ENCODE data around the gene GBE1.

GBE1 gene

GRCh38 chr3:81699536-81700320 lies 61.7 kb downstream of the GBE1 start:
- DNase-seq (ENCODE audit: low spot score), result peak; percentile 14

- DNase-seq (ENCODE audit: low spot score), result no peak
Measured at GRCh38 chr3:81696090-81696489, 65.4 kb downstream of the GBE1 start.

GRCh38 chr3:81695302-81695701 lies 66.1 kb downstream of the GBE1 start:
- no peak for DNase-seq (ENCODE audit: low spot score)

- no peak for DNase-seq (ENCODE audit: low spot score)
Measured at GRCh38 chr3:81694662-81695061, 66.8 kb downstream of the GBE1 start.

- DNase-seq (ENCODE audit: low spot score), result no peak
Measured at GRCh38 chr3:81692766-81693165, 68.7 kb downstream of the GBE1 start.

- DNase-seq (ENCODE audit: low spot score), result no peak
Measured at GRCh38 chr3:81689617-81690016, 71.8 kb downstream of the GBE1 start.

GRCh38 chr3:81684751-81685395 lies 76.6 kb downstream of the GBE1 start:
- DNase-seq (ENCODE audit: low spot score), result no peak

- no peak for DNase-seq (ENCODE audit: low spot score)
Measured at GRCh38 chr3:81676706-81677456, 84.6 kb downstream of the GBE1 start.

GRCh38 chr3:81674690-81675089 lies 86.8 kb downstream of the GBE1 start:
- DNase-seq (ENCODE audit: low spot score), result no peak

- no peak for DNase-seq (ENCODE audit: low spot score)
Measured at GRCh38 chr3:81668283-81668682, 93.2 kb downstream of the GBE1 start.

GRCh38 chr3:81666502-81667121 lies 94.8 kb downstream of the GBE1 start:
- DNase-seq (ENCODE audit: low spot score), result peak; percentile 10

- DNase-seq (ENCODE audit: low spot score), result no peak
Measured at GRCh38 chr3:81663114-81663513, 98.3 kb downstream of the GBE1 start.

- DNase-seq (ENCODE audit: low spot score), result no peak
Measured at GRCh38 chr3:81660036-81660435, 101.4 kb downstream of the GBE1 start.

- DNase-seq (ENCODE audit: low spot score), result no peak
Measured at GRCh38 chr3:81658322-81658997, 103.0 kb downstream of the GBE1 start.

GRCh38 chr3:81651139-81651538 lies 110.3 kb downstream of the GBE1 start:
- peak; percentile 17 for DNase-seq (ENCODE audit: low spot score)

- no peak for DNase-seq (ENCODE audit: low spot score)
Measured at GRCh38 chr3:81650187-81650586, 111.3 kb downstream of the GBE1 start.

GRCh38 chr3:81645248-81645647 lies 116.2 kb downstream of the GBE1 start:
- no peak for DNase-seq (ENCODE audit: low spot score)

GRCh38 chr3:81643721-81644120 lies 117.7 kb downstream of the GBE1 start:
- DNase-seq (ENCODE audit: low spot score), result no peak

- DNase-seq (ENCODE audit: low spot score), result no peak
Measured at GRCh38 chr3:81638480-81638879, 123.0 kb downstream of the GBE1 start.

- no peak for DNase-seq (ENCODE audit: low spot score)
Measured at GRCh38 chr3:81632659-81633058, 128.8 kb downstream of the GBE1 start.

GRCh38 chr3:81624756-81625155 lies 136.7 kb downstream of the GBE1 start:
- DNase-seq (ENCODE audit: low spot score), result no peak

- no peak for DNase-seq (ENCODE audit: low spot score)
Measured at GRCh38 chr3:81622395-81622794, 139.1 kb downstream of the GBE1 start.

Measured in putamen (tissue), 1 donor.